Activated CD4-positive, alpha-beta T cell treated with anti-CD3 and anti-CD28 coated beads, Interleukin-2, amount 50 U/mL, for 24 hours (primary cell): ENCODE data around the gene PIEZO1.

Experiments
- DNase-seq, 2 donors: peaks; one replicate each; pipeline ENCODE4 v3.0.0-alpha.2; 2020; ENCODE audit warnings: low read depth in 1 of 2, low spot score in 1 of 2

The PIEZO1 gene

DNA sequence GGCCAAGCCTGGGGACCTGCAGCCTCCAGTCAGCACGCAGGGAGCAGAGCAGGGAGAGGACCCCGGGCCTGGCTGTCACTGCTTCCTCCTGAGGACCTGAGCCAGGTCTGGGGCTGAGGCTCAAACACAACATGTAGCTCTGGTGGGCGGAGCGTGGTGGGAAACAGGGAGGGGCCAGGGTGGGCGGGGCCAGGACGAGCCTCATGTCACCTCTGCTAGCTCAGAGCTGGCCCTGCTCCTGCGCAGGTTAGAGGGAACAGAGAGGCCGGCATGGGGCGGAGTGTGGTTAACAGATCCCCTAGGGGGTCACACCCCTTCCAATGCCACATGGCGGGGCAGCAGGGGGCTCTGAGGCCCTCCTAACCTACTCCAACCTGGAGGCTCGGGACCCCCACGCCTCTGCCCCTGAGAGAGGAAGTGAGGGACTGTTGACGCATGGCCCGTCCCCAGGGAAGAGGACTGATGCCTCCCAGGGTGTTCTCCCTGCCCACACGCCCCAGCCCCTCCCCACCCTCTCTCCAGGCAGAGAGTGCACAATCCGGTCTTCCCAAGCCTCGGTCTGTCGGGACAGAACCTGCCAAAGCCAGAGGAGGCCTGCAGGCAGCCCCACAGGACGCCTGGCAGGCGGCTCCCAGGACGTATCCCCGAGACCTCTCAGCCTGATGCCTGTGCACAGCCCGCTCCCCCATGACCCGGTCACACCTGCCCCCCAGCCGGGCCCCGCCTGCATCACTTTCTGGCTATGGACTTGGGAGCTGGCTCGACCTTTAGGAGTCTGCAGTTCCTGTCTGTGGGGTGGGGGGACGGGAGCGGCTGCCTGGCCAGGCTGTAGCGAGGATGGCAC lies 15.2 kb downstream of the PIEZO1 start:
- no peak for DNase-seq

- no peak for DNase-seq
Measured at GRCh38 chr16:88768071-88768783, 16.8 kb downstream of the PIEZO1 start.

DNA sequence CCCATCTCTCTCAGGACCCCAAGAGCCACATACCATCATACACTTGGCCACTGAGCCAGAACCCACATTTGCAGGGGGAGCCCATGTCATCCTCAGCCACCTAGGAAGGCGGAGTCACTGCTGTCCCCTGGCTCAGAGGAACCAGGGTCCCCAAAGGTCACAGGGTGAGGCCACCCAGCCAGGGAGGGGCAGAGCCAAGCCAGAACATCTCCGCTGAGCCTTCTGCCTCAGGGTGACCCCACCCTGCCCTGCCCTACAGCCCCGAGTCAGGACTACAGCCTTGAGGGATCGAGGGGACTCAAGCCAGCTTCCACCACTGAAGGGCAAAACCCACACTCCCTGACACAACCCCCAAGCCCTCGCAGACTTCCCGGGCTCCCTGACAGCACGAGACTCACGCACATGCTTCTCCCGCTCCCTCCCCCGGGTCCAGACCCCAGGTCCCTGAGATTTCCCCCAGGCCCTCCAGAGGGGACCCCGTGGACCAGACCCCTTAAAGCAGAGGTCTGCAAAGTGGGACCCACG lies 17.4 kb downstream of the PIEZO1 start:
- DNase-seq, result no peak

DNA sequence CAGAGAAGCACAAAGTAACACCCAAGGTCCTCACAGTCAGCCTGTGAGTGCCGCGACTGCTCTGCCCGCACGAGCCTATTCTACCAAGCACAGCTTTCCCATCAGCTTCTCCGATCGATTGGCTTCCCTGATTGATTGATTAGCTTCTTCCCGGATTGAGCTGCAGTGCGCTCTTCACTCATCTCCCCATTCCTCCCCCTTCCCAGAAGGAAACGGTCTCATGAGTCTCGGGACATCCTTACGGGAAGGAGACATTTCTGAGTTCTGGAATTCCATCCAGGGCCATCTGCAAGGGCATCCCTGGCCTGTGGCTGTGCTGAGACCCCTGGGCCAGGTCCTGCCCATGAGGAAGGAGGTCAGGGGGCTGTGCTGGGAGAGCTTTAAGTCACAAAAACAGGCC lies 18.0 kb downstream of the PIEZO1 start:
- DNase-seq, result no peak

- no peak for DNase-seq
Measured at GRCh38 chr16:88764913-88765349, 20.1 kb downstream of the PIEZO1 start.

DNA sequence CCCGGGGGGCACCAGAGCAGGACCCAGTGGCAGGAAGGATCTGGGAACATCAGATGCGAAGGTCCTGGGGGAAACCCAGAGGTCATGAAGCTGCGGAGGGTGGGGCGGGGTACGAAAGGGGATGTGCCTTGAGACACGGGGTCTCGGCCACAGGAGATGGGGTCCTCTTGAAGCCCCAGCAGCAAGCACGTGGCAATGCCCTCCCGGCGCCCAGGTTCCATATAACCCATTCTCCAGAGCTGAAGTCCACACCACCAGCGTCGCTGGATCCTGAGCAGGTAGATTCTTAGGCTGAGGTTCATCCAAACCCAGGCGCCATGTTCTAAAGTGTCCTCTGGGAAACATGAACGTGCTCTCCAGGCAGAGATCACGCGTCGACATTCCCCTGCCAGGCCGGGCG lies 20.9 kb downstream of the PIEZO1 start:
- DNase-seq, result no peak

GRCh38 chr16:88763502-88764053 lies 21.4 kb downstream of the PIEZO1 start:
- DNase-seq, result no peak

DNA sequence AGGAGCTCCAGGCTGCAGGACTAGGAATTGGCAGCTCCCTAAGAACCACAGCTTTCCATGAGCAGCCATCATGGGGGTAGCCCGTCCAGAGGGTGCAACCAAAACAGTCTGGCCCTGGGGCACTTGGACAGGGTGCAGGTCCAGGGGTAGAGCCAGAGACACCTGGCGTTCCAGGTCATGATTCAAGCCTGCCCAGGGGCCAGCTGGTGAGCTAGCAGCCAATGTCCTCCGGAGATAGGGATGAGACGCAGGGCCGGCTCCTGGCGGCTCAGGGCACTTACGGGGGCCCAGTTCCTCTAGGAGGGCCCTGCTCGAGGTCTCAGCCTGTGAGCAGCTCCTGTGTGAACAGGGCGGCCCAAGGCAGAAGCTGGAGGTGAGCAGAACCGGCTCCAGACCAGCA lies 22.1 kb downstream of the PIEZO1 start:
- DNase-seq, result no peak

DNA sequence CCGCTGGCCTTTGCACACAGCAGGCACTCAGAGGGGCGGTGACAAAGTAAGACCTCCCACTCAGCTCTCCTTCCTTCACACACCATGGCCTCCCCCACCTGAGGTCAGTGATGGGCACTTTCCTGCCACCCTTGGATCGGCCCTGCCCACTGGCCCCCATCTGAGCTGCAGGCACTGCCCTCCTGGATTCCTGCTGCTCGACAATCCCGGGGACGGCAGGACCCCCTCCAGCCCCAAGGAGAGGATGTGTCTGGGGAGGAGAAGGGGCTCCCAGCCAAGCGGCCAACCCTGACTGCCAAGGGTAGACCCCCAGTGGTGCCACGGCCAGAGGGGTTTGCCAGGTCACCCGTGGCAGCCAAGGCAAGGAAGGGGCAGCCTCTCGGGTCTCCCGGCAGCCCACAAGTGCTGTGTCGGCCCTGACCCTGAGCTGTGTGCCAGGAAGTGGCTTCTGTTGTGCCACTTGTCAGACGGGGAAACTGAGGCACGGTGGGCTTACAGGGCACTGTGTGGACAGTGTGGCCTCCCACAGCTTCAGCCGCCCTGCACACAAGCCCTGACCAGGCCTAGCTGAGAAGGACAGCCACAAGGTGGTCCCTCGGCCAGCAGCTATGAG lies 22.7 kb downstream of the PIEZO1 start:
- DNase-seq, result no peak

GRCh38 chr16:88761830-88762229 lies 23.2 kb downstream of the PIEZO1 start:
- no peak for DNase-seq

DNA sequence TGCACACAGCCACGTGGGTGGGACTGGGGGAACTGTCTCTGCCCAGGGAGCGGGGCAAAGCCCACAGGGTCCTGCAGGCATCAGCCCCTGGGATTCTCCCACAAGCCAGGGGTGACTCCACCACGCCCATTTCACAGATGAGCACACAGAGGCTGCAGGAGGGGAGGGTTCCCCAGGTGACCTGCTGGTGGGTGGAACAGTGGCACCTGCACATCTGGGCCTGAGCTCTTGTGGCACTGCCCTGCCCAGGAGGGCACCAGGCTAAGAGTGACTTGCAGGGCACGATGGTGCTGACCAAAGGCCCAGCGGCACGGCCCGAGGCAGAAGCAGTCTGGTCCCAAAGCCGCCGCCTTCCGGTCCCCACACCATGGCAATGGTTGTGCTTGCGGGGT lies 23.9 kb downstream of the PIEZO1 start:
- no peak for DNase-seq

DNA sequence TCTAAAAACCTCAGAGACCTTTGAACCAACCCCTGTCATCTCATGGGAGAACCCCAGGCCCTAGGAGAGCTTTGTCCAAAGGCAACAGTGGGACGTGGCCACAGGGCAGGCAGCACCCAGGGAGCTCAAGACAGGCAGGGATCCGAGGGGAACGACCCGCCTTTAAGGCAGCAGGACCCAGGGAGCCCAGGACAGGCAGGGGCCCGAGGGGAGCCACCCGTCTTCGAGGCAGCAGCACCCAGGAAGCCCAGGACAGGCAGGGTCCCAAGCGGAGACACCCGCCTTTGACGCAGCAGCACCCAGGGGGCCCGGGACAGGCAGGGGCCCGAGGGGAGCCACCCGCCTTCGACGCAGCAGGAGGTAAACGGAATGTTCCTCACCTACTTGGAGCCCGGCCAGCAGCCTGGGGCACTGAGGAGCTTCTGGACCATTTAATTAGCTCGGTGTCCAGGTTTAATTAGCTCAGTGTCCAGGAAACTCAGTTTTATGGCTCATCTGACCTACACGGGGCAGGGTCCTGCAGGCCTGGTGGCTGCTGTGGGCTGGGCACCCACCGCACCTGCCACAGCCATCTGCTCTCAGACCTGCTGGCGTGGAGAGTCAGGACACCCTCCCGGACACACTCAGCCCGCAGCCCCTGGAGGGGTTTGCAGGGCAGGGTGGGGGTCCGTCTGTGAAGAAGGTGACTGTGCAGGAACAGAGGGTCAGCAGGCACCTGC lies 24.4 kb downstream of the PIEZO1 start:
- no peak for DNase-seq

GRCh38 chr16:88759976-88760350 lies 25.1 kb downstream of the PIEZO1 start:
- no peak for DNase-seq

GRCh38 chr16:88759245-88759975 lies 25.6 kb downstream of the PIEZO1 start:
- DNase-seq, result no peak

DNA sequence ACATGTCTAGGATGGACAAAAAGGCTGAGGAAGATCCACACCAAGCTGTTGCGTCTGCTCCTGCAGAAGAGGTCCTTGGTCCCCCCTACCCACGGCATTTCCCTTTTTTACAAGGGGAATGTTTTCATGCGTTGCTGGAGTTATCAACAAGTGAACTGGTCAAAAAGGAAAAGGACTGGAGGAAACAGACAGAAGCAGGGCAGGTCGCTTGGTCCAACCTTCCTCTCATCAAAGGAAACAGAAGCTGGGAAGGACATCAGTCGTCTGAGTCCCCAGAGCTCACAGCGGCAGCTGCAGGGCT lies 26.1 kb downstream of the PIEZO1 start:
- DNase-seq, result no peak

GRCh38 chr16:88758227-88758943 lies 26.6 kb downstream of the PIEZO1 start:
- DNase-seq, result no peak

GRCh38 chr16:88755745-88756443 lies 29.1 kb downstream of the PIEZO1 start:
- no peak for DNase-seq

DNA sequence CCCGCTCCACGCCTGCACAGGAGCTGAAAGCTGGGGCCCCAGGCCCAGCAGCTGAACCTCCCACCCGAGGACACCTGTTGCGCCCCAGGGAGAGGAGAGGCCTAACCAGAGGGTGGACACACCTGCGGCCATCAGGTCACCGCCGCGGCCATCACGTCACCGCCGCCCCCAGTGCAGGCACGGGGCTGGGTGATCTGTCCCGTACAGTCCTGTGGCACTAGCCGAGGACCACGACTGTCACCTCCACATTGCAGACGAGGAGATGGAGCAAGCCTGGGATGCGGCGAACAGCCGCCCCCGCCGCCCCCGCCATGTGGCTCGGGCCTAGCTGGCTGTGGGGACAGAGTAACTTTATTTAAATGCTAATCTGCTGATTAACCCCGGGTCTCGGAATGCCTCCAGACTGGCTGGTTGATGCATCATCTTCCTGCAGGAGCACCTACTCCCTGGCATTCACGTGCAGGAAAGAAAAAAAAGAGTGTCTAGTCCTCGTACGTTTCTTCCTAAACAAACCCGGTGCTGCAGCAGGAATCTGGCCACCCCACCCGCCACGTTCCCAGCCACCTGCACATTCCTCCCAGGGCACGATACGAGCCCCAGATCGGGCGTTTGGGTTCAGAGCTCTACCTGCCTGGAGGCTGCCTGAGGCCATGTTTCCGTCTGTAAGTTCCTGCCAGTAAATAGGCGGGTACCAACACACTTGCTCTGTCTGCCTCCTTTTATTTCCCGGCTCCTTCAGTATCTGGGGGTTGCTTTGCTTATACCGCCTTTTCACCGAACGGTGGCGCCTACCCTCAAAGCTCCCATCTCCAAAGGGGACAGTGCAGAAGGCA lies 29.9 kb downstream of the PIEZO1 start:
- DNase-seq, result no peak
